ENCODE data around the gene SLC16A10.

The SLC16A10 gene

GRCh38 chr6:111107589-111107988 is 20.3 kb downstream of the SLC16A10 start:
- no peaks in the 10 kb centered on the region for H3K27me3 ChIP-seq (ENCODE audit: control insufficient read depth, insufficient read depth, low read length, poor library complexity, severe bottlenecking)
- 80 to 88% methylated on average over 1 of the region's 1 CpG for WGBS, 2 experiments
- no peaks in the 10 kb centered on the region for H3K9me3 ChIP-seq (ENCODE audit: control insufficient read depth, low read length)
- no peak overlapping the region for H3K27ac ChIP-seq (ENCODE audit: insufficient read depth, low read depth, low read length, poor library complexity, severe bottlenecking)
- no peak overlapping the region for H3K4me3 ChIP-seq (ENCODE audit: insufficient read depth, low read depth, low read length)
- no peaks in the 10 kb centered on the region for H3K36me3 ChIP-seq (ENCODE audit: control insufficient read depth, insufficient read depth, low read length)
- H3K4me1 ChIP-seq (ENCODE audit: control insufficient read depth, insufficient read depth, low read length): no peaks in the 10 kb centered on the region

GRCh38 chr6:111110036-111110435 is 22.7 kb downstream of the SLC16A10 start:
- no peaks in the 10 kb centered on the region for H3K4me1 ChIP-seq (ENCODE audit: control insufficient read depth, insufficient read depth, low read length)
- H3K4me3 ChIP-seq (ENCODE audit: insufficient read depth, low read depth, low read length): no peak overlapping the region
- H3K36me3 ChIP-seq (ENCODE audit: control insufficient read depth, insufficient read depth, low read length): no peaks in the 10 kb centered on the region
- H3K27me3 ChIP-seq (ENCODE audit: control insufficient read depth, insufficient read depth, low read length, poor library complexity, severe bottlenecking): no peaks in the 10 kb centered on the region
- no peak overlapping the region for H3K27ac ChIP-seq (ENCODE audit: insufficient read depth, low read depth, low read length, poor library complexity, severe bottlenecking)
- WGBS, 2 experiments: 89 to 93% methylated on average over 3 of the region's 3 CpGs
- no peaks in the 10 kb centered on the region for H3K9me3 ChIP-seq (ENCODE audit: control insufficient read depth, low read length)

- H3K4me3 ChIP-seq (ENCODE audit: insufficient read depth, low read depth, low read length): no peak overlapping the region
- no peaks in the 10 kb centered on the region for H3K4me1 ChIP-seq (ENCODE audit: control insufficient read depth, insufficient read depth, low read length)
- no peaks in the 10 kb centered on the region for H3K36me3 ChIP-seq (ENCODE audit: control insufficient read depth, insufficient read depth, low read length)
- no peaks in the 10 kb centered on the region for H3K27me3 ChIP-seq (ENCODE audit: control insufficient read depth, insufficient read depth, low read length, poor library complexity, severe bottlenecking)
- H3K9me3 ChIP-seq (ENCODE audit: control insufficient read depth, low read length): no peaks in the 10 kb centered on the region
- no peak overlapping the region for H3K27ac ChIP-seq (ENCODE audit: insufficient read depth, low read depth, low read length, poor library complexity, severe bottlenecking)
- 71% methylated on average over 7 of the region's 7 CpGs for WGBS, 2 experiments
Measured at GRCh38 chr6:111113336-111114086, 26.2 kb downstream of the SLC16A10 start.

- H3K27ac ChIP-seq (ENCODE audit: insufficient read depth, low read depth, low read length, poor library complexity, severe bottlenecking): no peak overlapping the region
Measured at GRCh38 chr6:111114087-111114443, 26.8 kb downstream of the SLC16A10 start.

DNA sequence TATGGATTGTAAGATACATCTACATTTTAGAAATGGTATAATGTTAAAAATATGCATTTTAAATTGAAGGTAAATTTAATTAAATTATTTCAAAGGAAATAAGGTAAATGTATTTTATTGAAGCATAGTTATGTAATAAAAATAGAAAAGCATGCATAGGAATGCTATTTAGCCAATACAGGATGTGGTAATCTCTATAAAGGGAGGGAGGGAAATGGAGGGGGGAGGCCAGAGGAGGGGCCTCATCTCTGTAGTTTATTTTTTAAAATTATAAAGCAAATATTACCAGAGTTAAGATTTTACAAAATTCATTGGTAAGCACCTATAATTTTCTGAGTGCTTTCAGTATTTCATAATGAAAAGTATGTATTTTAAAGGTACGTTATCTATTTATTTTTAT is 27.2 kb downstream of the SLC16A10 start:
- Histone ChIP-seq H3K4me3 (ENCODE audit: insufficient read depth, low read depth, low read length) (no peak overlapping the region), H3K27ac (ENCODE audit: insufficient read depth, low read depth, low read length, poor library complexity, severe bottlenecking) (no peak overlapping the region), H3K4me1 (ENCODE audit: control insufficient read depth, insufficient read depth, low read length) (no peaks in the 10 kb centered on the region), H3K27me3 (ENCODE audit: control insufficient read depth, insufficient read depth, low read length, poor library complexity, severe bottlenecking) (no peaks in the 10 kb centered on the region), H3K36me3 (ENCODE audit: control insufficient read depth, insufficient read depth, low read length) (no peaks in the 10 kb centered on the region), H3K9me3 (ENCODE audit: control insufficient read depth, low read length) (no peaks in the 10 kb centered on the region)
- 86% methylated on average over 1 of the region's 1 CpG; no CpG with 5 or more reads in 1 of the 2 experiments for WGBS, 2 experiments

More at GRCh38 chr6:111114087-111114443, 26.8 kb downstream of the SLC16A10 start:
- Histone ChIP-seq H3K27me3 (ENCODE audit: control insufficient read depth, insufficient read depth, low read length, poor library complexity, severe bottlenecking) (no peaks in the 10 kb centered on the region), H3K4me1 (ENCODE audit: control insufficient read depth, insufficient read depth, low read length) (no peaks in the 10 kb centered on the region), H3K4me3 (ENCODE audit: insufficient read depth, low read depth, low read length) (no peak overlapping the region), H3K9me3 (ENCODE audit: control insufficient read depth, low read length) (no peaks in the 10 kb centered on the region), H3K36me3 (ENCODE audit: control insufficient read depth, insufficient read depth, low read length) (no peaks in the 10 kb centered on the region)
- 93 to 100% methylated on average over 1 to 2 of the region's 2 CpGs for WGBS, 2 experiments

DNA sequence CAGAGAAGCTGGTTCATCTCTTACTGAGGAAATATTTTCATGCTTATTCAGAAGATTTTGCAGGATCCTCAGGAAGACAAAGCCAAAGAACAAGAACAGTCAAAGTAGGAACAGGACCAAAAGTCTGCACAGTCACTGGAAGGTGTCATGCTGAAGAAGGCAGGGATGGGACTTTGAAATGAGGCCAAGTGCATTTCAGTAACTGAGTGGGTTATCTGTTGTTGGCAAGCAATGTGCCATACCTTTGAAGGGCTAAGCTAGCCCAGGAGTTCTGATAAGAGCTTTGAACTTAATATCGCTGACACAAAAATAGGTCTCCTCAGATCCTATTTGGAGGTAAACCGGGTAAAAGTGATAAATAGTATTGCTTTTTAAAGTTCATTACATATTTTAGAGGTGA is 31.5 kb downstream of the SLC16A10 start:
- Histone ChIP-seq H3K27ac (ENCODE audit: insufficient read depth, low read depth, low read length, poor library complexity, severe bottlenecking) (no peak overlapping the region), H3K9me3 (ENCODE audit: control insufficient read depth, low read length) (no peaks in the 10 kb centered on the region), H3K4me1 (ENCODE audit: control insufficient read depth, insufficient read depth, low read length) (no peaks in the 10 kb centered on the region), H3K36me3 (ENCODE audit: control insufficient read depth, insufficient read depth, low read length) (no peaks in the 10 kb centered on the region), H3K4me3 (ENCODE audit: insufficient read depth, low read depth, low read length) (no peak overlapping the region), H3K27me3 (ENCODE audit: control insufficient read depth, insufficient read depth, low read length, poor library complexity, severe bottlenecking) (no peaks in the 10 kb centered on the region)
- 94 to 97% methylated on average over 2 of the region's 2 CpGs for WGBS, 2 experiments

DNA sequence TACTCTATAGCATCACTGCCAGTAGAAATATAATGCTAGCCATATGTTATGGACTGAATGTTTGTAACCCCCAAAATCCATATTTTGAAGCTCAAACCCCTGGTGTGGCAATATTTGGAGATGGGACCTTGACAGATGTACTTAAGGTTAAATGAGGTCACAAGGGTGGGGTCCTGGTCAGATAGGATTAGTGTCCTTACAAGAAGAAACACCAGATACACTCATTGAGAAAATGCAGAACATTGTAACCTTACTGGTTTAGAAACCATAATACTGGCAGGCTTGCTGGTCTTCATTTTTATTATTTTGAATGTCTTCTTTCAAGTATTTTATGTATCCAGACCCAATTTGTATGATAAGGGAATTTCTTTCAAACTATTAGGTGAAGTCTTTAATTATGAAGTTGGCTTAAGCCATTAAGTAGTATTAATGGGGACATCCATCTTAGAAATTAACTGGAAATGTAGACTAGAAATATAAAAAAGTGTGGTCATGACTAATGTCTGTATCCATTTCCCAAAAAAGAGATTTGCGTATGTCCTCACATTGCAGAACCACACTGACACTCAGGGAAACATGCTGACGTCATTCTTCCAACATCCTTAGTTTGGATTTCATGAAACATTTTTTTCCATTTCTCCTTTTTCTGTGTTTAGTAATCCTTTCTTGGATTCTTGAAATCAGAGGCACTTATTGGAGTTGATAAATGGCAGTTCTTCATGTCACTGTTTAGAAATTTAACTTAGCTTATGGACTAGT is 32.4 kb downstream of the SLC16A10 start:
- H3K4me3 ChIP-seq (ENCODE audit: insufficient read depth, low read depth, low read length): no peak overlapping the region
- no peak overlapping the region for H3K27ac ChIP-seq (ENCODE audit: insufficient read depth, low read depth, low read length, poor library complexity, severe bottlenecking)
- H3K9me3 ChIP-seq (ENCODE audit: control insufficient read depth, low read length): no peaks in the 10 kb centered on the region
- no peaks in the 10 kb centered on the region for H3K4me1 ChIP-seq (ENCODE audit: control insufficient read depth, insufficient read depth, low read length)
- no peaks in the 10 kb centered on the region for H3K27me3 ChIP-seq (ENCODE audit: control insufficient read depth, insufficient read depth, low read length, poor library complexity, severe bottlenecking)
- WGBS, 2 experiments: 91 to 92% methylated on average over 2 of the region's 2 CpGs
- no peaks in the 10 kb centered on the region for H3K36me3 ChIP-seq (ENCODE audit: control insufficient read depth, insufficient read depth, low read length)

- Histone ChIP-seq H3K9me3 (ENCODE audit: control insufficient read depth, low read length) (no peaks in the 10 kb centered on the region), H3K27ac (ENCODE audit: insufficient read depth, low read depth, low read length, poor library complexity, severe bottlenecking) (no peak overlapping the region), H3K4me3 (ENCODE audit: insufficient read depth, low read depth, low read length) (no peak overlapping the region), H3K36me3 (ENCODE audit: control insufficient read depth, insufficient read depth, low read length) (no peaks in the 10 kb centered on the region), H3K4me1 (ENCODE audit: control insufficient read depth, insufficient read depth, low read length) (no peaks in the 10 kb centered on the region), H3K27me3 (ENCODE audit: control insufficient read depth, insufficient read depth, low read length, poor library complexity, severe bottlenecking) (no peaks in the 10 kb centered on the region)
- WGBS, 2 experiments: 90 to 91% methylated on average over 4 of the region's 4 CpGs
Measured at GRCh38 chr6:111121789-111122350, 34.6 kb downstream of the SLC16A10 start.

- Histone ChIP-seq H3K9me3 (ENCODE audit: control insufficient read depth, low read length) (no peaks in the 10 kb centered on the region), H3K27me3 (ENCODE audit: control insufficient read depth, insufficient read depth, low read length, poor library complexity, severe bottlenecking) (no peaks in the 10 kb centered on the region), H3K4me1 (ENCODE audit: control insufficient read depth, insufficient read depth, low read length) (no peaks in the 10 kb centered on the region), H3K27ac (ENCODE audit: insufficient read depth, low read depth, low read length, poor library complexity, severe bottlenecking) (no peak overlapping the region), H3K36me3 (ENCODE audit: control insufficient read depth, insufficient read depth, low read length) (no peaks in the 10 kb centered on the region), H3K4me3 (ENCODE audit: insufficient read depth, low read depth, low read length) (no peak overlapping the region)
- WGBS, 2 experiments: 86 to 92% methylated on average over 7 of the region's 7 CpGs
Measured at GRCh38 chr6:111122458-111123286, 35.4 kb downstream of the SLC16A10 start.

DNA sequence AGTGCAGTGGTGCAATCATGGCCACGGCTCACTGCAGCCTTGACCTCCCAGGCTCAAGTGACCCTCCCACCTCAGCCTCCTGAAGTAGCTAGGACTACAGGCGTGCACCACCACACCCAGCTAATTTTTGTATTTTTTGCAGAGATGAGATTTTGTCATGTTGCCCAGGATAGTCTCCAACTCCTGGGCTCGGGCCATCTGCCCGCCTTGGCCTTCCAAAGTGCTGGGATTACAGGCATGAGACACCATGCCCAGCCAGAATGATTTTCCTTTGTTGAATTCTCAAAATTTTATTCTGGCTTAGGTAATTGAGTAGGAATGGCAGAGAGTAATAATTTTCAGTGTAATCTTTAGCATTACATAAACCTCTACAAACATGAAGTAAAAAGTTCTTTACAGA is 37.1 kb downstream of the SLC16A10 start:
- Histone ChIP-seq H3K27me3 (ENCODE audit: control insufficient read depth, insufficient read depth, low read length, poor library complexity, severe bottlenecking) (no peaks in the 10 kb centered on the region), H3K4me1 (ENCODE audit: control insufficient read depth, insufficient read depth, low read length) (no peaks in the 10 kb centered on the region), H3K36me3 (ENCODE audit: control insufficient read depth, insufficient read depth, low read length) (no peaks in the 10 kb centered on the region), H3K4me3 (ENCODE audit: insufficient read depth, low read depth, low read length) (no peak overlapping the region), H3K27ac (ENCODE audit: insufficient read depth, low read depth, low read length, poor library complexity, severe bottlenecking) (no peak overlapping the region), H3K9me3 (ENCODE audit: control insufficient read depth, low read length) (no peaks in the 10 kb centered on the region)
- WGBS, 2 experiments: 91 to 94% methylated on average over 4 of the region's 4 CpGs
